Spleen (tissue), 11 donors: ENCODE data around the gene TMEM132C. TPM values are rescaled to one million over a fixed set of nuclear protein-coding genes. Genes with fewer than 3 reads are reported as not detected.

ENCODE experiments used
- DNase-seq: peaks from one replicate; pipeline ENCODE4 v3.0.0-alpha.2; 2020
- H3K27ac ChIP-seq, 8 donors: fragments of 200-600 bp; sonication (generic) in 7 of 8; 1 replicate in 4 of 8; 2 replicates in 4 of 8; pipeline versions ENCODE4 v1.5.0 to v1.8.0; 2016 to 2021; ENCODE audit warnings: inconsistent platforms in 4 of 8, mild to moderate bottlenecking in 4 of 8, moderate library complexity in 1 of 8
- H3K27me3 ChIP-seq, 7 donors: fragments of 200-600 bp; sonication (generic) in 6 of 7; replicated peaks in 1 of 7; 1 replicate in 4 of 7; 2 replicates in 3 of 7; pipeline versions ENCODE4 v1.5.0 to v1.8.0; 2016 to 2021; ENCODE audit warnings: inconsistent platforms in 3 of 7, mild to moderate bottlenecking in 1 of 7
- H3K36me3 ChIP-seq, 6 donors: fragments of 200-600 bp; sonication (generic) in 5 of 6; 1 replicate in 4 of 6; 2 replicates in 2 of 6; pipeline versions ENCODE4 v1.5.0 to v1.8.0; 2016 to 2021; ENCODE audit warnings: inconsistent platforms in 2 of 6
- H3K4me1 ChIP-seq, 6 donors: fragments of 200-600 bp; sonication (generic) in 5 of 6; 1 replicate in 3 of 6; 2 replicates in 3 of 6; pipeline versions ENCODE4 v1.5.0 to v1.8.0; 2016 to 2021; ENCODE audit warnings: inconsistent platforms in 3 of 6
- H3K4me3 ChIP-seq, 8 donors: fragments of 200-600 bp; sonication (generic) in 7 of 8; 1 replicate in 4 of 8; 2 replicates in 4 of 8; pipeline versions ENCODE4 v1.5.0 to v1.8.0; 2016 to 2021; ENCODE audit warnings: inconsistent platforms in 4 of 8, mild to moderate bottlenecking in 4 of 8, moderate library complexity in 2 of 8
- H3K9me3 ChIP-seq, 8 donors: fragments of 200-600 bp; sonication (generic) in 7 of 8; 1 replicate in 4 of 8; 2 replicates in 4 of 8; pipeline versions ENCODE4 v1.5.0 to v1.8.0; 2016 to 2021; ENCODE audit warnings: inconsistent platforms in 4 of 8
- CTCF ChIP-seq, 11 experiments: fragments of 200-600 bp in 7 of 11; fragments of 450-650 bp in 4 of 11; sonication (generic) in 4 of 11; IDR thresholded peaks in 8 of 11; conservative IDR thresholded peaks in 3 of 11; 1 replicate in 7 of 11; 2 replicates in 4 of 11; pipeline versions ENCODE4 v1.4.0 to v1.8.0; 2016 to 2021; ENCODE audit warnings: antibody characterized with exemption in 11 of 11, inconsistent platforms in 4 of 11, mild to moderate bottlenecking in 1 of 11
- POLR2A ChIP-seq, 3 donors: fragments of 450-650 bp; IDR thresholded peaks; one replicate each; pipeline ENCODE4 v1.5.1; 2017; ENCODE audit warnings: antibody characterized with exemption in 3 of 3, mild to moderate bottlenecking in 1 of 3
- POLR2AphosphoS5 ChIP-seq, 3 donors: sonication (generic); formaldehyde crosslinking; IDR thresholded peaks; one replicate each; pipeline ENCODE4 v1.5.1; 2017; ENCODE audit warnings: antibody characterized with exemption in 3 of 3
- WGBS, 5 donors: extraction: QIAGEN DNeasy Blood & Tissue Kit in 3 of 5; methylation state at CpG; one replicate each; pipeline versions ENCODE4 v1.1.5 to v1.1.7; 2013 to 2018; 5-methylcytosine and 5-hydroxymethylcytosine counted together
- intact Hi-C: fragments of 100-400 bp; cut with DNase I; formaldehyde crosslinking; loops from one replicate; pipeline ENCODE4 v1.15.0; 2023; ENCODE audit warnings: low total_unique reads
- polyA plus RNA-seq, 3 donors: library from polyadenylated mRNA; stranded (reverse); fragments of 200-250 nt; gene quantifications; one replicate each; pipeline ENCODE4 v1.2.1, GENCODE V29; 2013
- total RNA-seq, 7 donors: library from RNA; depleted of rRNA in 3 of 7; stranded (reverse); fragments of >200 nt in 3 of 7; fragmentation: NEBNext Ultra II Directional in 4 of 7; extraction: Animal tissue kit (Norgen Biotek cat#: 25700) in 4 of 7; gene quantifications; one replicate each; pipeline versions ENCODE4 v1.1.0 to v1.2.1, GENCODE V29; 2016 to 2021
- donor health status: healthy with polysubstance abuse.
- donor health status: DM: no; HTN: no; CAD: no; lungs with moderate emphysema.
- donor health status: DM: no; HTN: no; CAD: no.
- donor health status: Bipolar disorder and iron deficiency.
- donor health status: healthy.
- donor health status: DM: no; HTN: no; CAD: no.
- donor health status: DM: yes; HTN: yes; CAD: no.

The TMEM132C gene
- total and polyA plus RNA-seq, 10 donors = 0.08 to 0.83 (median 0.25) TPM; not detected in 4

GRCh38 chr12:128510511-128510910 lies 243.5 kb downstream of the TMEM132C start:
- TF ChIP-seq POLR2AphosphoS5 (IDR thresholded peaks at IDR 0.05) (no peak), CTCF (IDR thresholded peaks at IDR 0.05 in 8 of 11, conservative IDR thresholded peaks at IDR 0.05 in 3 of 11) (no peak), POLR2A (IDR thresholded peaks at IDR 0.05) (no peak)
- no peak for DNase-seq
- intact Hi-C loops = no loop called here
- Histone ChIP-seq H3K9me3 (peaks cover 0 to 54% (median 20%) of the 10 kb centered on the region in 8 donors), H3K4me1 (no peaks in the 10 kb centered on the region), H3K27me3 (no peaks in the 10 kb centered on the region), H3K27ac (no peak overlapping the region), H3K4me3 (no peak overlapping the region), H3K36me3 (no peaks in the 10 kb centered on the region)
- WGBS, 5 donors = 81 to 92% (median 88%) methylated on average over 8 of the region's 8 CpGs

DNA sequence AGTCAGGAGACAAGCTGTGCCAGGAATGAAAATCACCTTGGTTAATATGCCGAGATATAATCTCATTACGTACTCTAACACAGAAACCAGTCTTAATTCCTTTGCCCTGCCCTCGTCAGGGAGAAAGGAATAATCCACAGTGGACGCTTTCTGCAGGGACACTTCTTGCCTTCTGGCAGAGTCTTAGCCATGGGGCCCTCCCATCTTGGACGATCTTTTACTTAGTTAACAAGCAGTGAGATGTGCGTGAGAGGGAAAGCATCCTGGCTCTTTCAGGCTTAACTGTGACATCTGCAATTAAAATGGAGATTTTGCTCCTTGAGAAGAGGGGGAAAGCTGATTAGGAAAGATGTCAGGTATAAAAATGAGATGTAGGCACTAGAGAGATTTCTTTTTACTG lies 246.4 kb downstream of the TMEM132C start:
- TF ChIP-seq POLR2AphosphoS5 (IDR thresholded peaks at IDR 0.05) = no peak
- TF ChIP-seq CTCF (IDR thresholded peaks at IDR 0.05 in 8 of 11, conservative IDR thresholded peaks at IDR 0.05 in 3 of 11) = no peak
- TF ChIP-seq POLR2A (IDR thresholded peaks at IDR 0.05) = no peak
- Histone ChIP-seq H3K4me3 (no peak overlapping the region), H3K36me3 (no peaks in the 10 kb centered on the region), H3K9me3 (peaks cover 0 to 48% (median 18%) of the 10 kb centered on the region in 8 donors), H3K27ac (no peak overlapping the region), H3K4me1 (no peaks in the 10 kb centered on the region), H3K27me3 (no peaks in the 10 kb centered on the region)
- DNase-seq = no peak
- intact Hi-C loops = no loop called here
- 72 to 80% (median 77%) methylated on average over 6 of the region's 6 CpGs for WGBS, 5 donors

GRCh38 chr12:128513831-128514230 lies 246.9 kb downstream of the TMEM132C start:
- H3K4me1 ChIP-seq = no peaks in the 10 kb centered on the region
- no peaks in the 10 kb centered on the region for H3K36me3 ChIP-seq
- no peak for DNase-seq
- WGBS, 5 donors = 68 to 78% (median 74%) methylated on average over 6 of the region's 6 CpGs
- H3K4me3 ChIP-seq = no peak overlapping the region
- H3K27me3 ChIP-seq = no peaks in the 10 kb centered on the region
- H3K9me3 ChIP-seq = peaks cover 0 to 43% (median 18%) of the 10 kb centered on the region in 8 donors
- intact Hi-C loops = no loop called here
- H3K27ac ChIP-seq = no peak overlapping the region
- no peak for TF ChIP-seq POLR2A (IDR thresholded peaks at IDR 0.05)
- no peak for TF ChIP-seq CTCF (IDR thresholded peaks at IDR 0.05 in 8 of 11, conservative IDR thresholded peaks at IDR 0.05 in 3 of 11)
- no peak for TF ChIP-seq POLR2AphosphoS5 (IDR thresholded peaks at IDR 0.05)

GRCh38 chr12:128518644-128519043 lies 251.7 kb downstream of the TMEM132C start:
- Histone ChIP-seq H3K27me3 (no peaks in the 10 kb centered on the region), H3K4me1 (no peaks in the 10 kb centered on the region), H3K9me3 (peaks cover 0 to 30% (median 9%) of the 10 kb centered on the region in 8 donors), H3K27ac (no peak overlapping the region), H3K4me3 (no peak overlapping the region), H3K36me3 (no peaks in the 10 kb centered on the region)
- WGBS, 5 donors = 65 to 74% (median 69%) methylated on average over 4 of the region's 4 CpGs
- intact Hi-C loops = no loop called here
- DNase-seq = no peak
- no peak for TF ChIP-seq CTCF (IDR thresholded peaks at IDR 0.05 in 8 of 11, conservative IDR thresholded peaks at IDR 0.05 in 3 of 11)
- TF ChIP-seq POLR2AphosphoS5 (IDR thresholded peaks at IDR 0.05) = no peak
- no peak for TF ChIP-seq POLR2A (IDR thresholded peaks at IDR 0.05)
